Effector memory CD4-positive, alpha-beta T cell (primary cell): ENCODE measurements around the gene TAAR1.
"Not testable (repeated sequence)": the region's sequence is repeated elsewhere in the genome, so short reads cannot be mapped to it uniquely, and the experiment has no call there.

Source experiments
- DNase-seq, 3 donors: peaks; one replicate each; pipeline ENCODE4 v3.0.0-alpha.2; 2020
- H3K27ac ChIP-seq: 2 replicates; pipeline ENCODE4 v1.7.0; 2013; ENCODE audit warnings: mild to moderate bottlenecking, low read length, moderate library complexity; ENCODE audit not compliant: insufficient read depth, poor library complexity, severe bottlenecking
- H3K27me3 ChIP-seq: replicated peaks from 2 replicates; pipeline ENCODE4 v1.7.0; 2013; ENCODE audit warnings: mild to moderate bottlenecking, low read length; ENCODE audit not compliant: insufficient read depth, control insufficient read depth, poor library complexity, severe bottlenecking
- H3K36me3 ChIP-seq: 2 replicates; pipeline ENCODE4 v1.7.0; 2013; ENCODE audit warnings: mild to moderate bottlenecking, low read length, moderate library complexity; ENCODE audit not compliant: control insufficient read depth, insufficient read depth
- H3K4me1 ChIP-seq: 2 replicates; pipeline ENCODE4 v1.7.0; 2013; ENCODE audit warnings: low read length, mild to moderate bottlenecking; ENCODE audit not compliant: control insufficient read depth, insufficient read depth, poor library complexity, severe bottlenecking
- H3K4me3 ChIP-seq: 2 replicates; pipeline ENCODE4 v1.7.0; 2013; ENCODE audit warnings: low read length, low read depth, mild to moderate bottlenecking; ENCODE audit not compliant: insufficient read depth, poor library complexity, severe bottlenecking
- H3K9me3 ChIP-seq: 2 replicates; pipeline ENCODE4 v1.7.0; 2013; ENCODE audit warnings: mild to moderate bottlenecking, low read length, moderate library complexity; ENCODE audit not compliant: control insufficient read depth

TAAR1 gene

GRCh38 chr6:132607544-132608233 is 51.3 kb downstream of the TAAR1 start:
- Histone ChIP-seq H3K27me3 (no peaks in the 10 kb centered on the region), H3K27ac (no peak overlapping the region), H3K9me3 (no peaks in the 10 kb centered on the region), H3K36me3 (no peaks in the 10 kb centered on the region), H3K4me1 (no peaks in the 10 kb centered on the region), H3K4me3 (no peak overlapping the region)
- DNase-seq: no peak

- H3K27me3 ChIP-seq: no peaks in the 10 kb centered on the region
- H3K4me1 ChIP-seq: no peaks in the 10 kb centered on the region
- no peaks in the 10 kb centered on the region for H3K36me3 ChIP-seq
- H3K4me3 ChIP-seq: no peak overlapping the region
- no peaks in the 10 kb centered on the region for H3K9me3 ChIP-seq
- DNase-seq: no peak
- no peak overlapping the region for H3K27ac ChIP-seq
Observed at GRCh38 chr6:132604635-132605152, 54.3 kb downstream of the TAAR1 start.

GRCh38 chr6:132600900-132601299 is 58.1 kb downstream of the TAAR1 start:
- not testable (repeated sequence) for H3K9me3 ChIP-seq, H3K27ac ChIP-seq, H3K36me3 ChIP-seq, DNase-seq, H3K27me3 ChIP-seq, H3K4me3 ChIP-seq, H3K4me1 ChIP-seq

- Histone ChIP-seq H3K27ac (no peak overlapping the region), H3K4me3 (no peak overlapping the region), H3K36me3 (no peaks in the 10 kb centered on the region), H3K4me1 (no peaks in the 10 kb centered on the region), H3K9me3 (no peaks in the 10 kb centered on the region), H3K27me3 (no peaks in the 10 kb centered on the region)
- no peak for DNase-seq
Observed at GRCh38 chr6:132598473-132598872, 60.5 kb downstream of the TAAR1 start.

GRCh38 chr6:132596201-132596600 is 62.8 kb downstream of the TAAR1 start:
- Histone ChIP-seq H3K27me3 (no peaks in the 10 kb centered on the region), H3K4me3 (no peak overlapping the region), H3K9me3 (no peaks in the 10 kb centered on the region), H3K27ac (no peak overlapping the region), H3K36me3 (no peaks in the 10 kb centered on the region), H3K4me1 (no peaks in the 10 kb centered on the region)
- DNase-seq: no peak
